GM23338 (cell line): Measurements from ENCODE around the gene KIF19. TPM values are rescaled to one million over a fixed set of nuclear protein-coding genes. Genes with fewer than 3 reads are reported as not detected.

Experiments used
- ATAC-seq: fragments of 200-7000 bp; cut with Tn5 transposase; 3 replicates; pipeline ENCODE4 v1.9.1; 2020
- DNase-seq: peaks from one replicate; pipeline ENCODE4 v3.0.0-alpha.2; 2015; ENCODE audit warnings: low spot score
- H2AFZ ChIP-seq: fragments of 200-600 bp; sonication (generic); 2 replicates; pipeline ENCODE4 v1.8.0; 2016; ENCODE audit warnings: antibody characterized with exemption, mild to moderate bottlenecking, moderate library complexity
- H3F3A ChIP-seq: fragments of 200-600 bp; sonication (generic); replicated peaks from 2 replicates; pipeline ENCODE4 v1.8.0; 2017; ENCODE audit warnings: antibody characterized with exemption, mixed run types, low read depth
- H3K27ac ChIP-seq: fragments of 200-600 bp; sonication (generic); 2 replicates; pipeline ENCODE4 v1.6.1; 2016; ENCODE audit warnings: low read depth
- H3K27me3 ChIP-seq: fragments of 200-600 bp; sonication (generic); 2 replicates; pipeline ENCODE4 v1.8.0; 2016; ENCODE audit warnings: mild to moderate bottlenecking, mixed run types, moderate library complexity; ENCODE audit not compliant: insufficient read depth
- H3K36me3 ChIP-seq: fragments of 200-600 bp; sonication (generic); 2 replicates; pipeline ENCODE4 v1.8.0; 2016; ENCODE audit warnings: mild to moderate bottlenecking; ENCODE audit not compliant: insufficient read depth
- H3K4me1 ChIP-seq: fragments of 200-600 bp; sonication (generic); 2 replicates; pipeline ENCODE4 v1.8.0; 2016; ENCODE audit warnings: mild to moderate bottlenecking, moderate library complexity; ENCODE audit not compliant: insufficient read depth
- H3K4me2 ChIP-seq: fragments of 200-600 bp; sonication (generic); 2 replicates; pipeline ENCODE4 v1.7.1; 2017; ENCODE audit warnings: mixed run types
- H3K4me3 ChIP-seq: fragments of 200-600 bp; sonication (generic); 2 replicates; pipeline ENCODE4 v1.6.1; 2016; ENCODE audit warnings: mixed run types
- H3K79me2 ChIP-seq: fragments of 200-600 bp; sonication (generic); replicated peaks from 2 replicates; pipeline ENCODE4 v1.8.0; 2017; ENCODE audit warnings: mild to moderate bottlenecking; ENCODE audit not compliant: insufficient read depth
- H3K9me2 ChIP-seq: fragments of 200-600 bp; sonication (generic); 2 replicates; pipeline ENCODE4 v1.8.0; 2017; ENCODE audit not compliant: insufficient read depth
- H4K20me1 ChIP-seq: fragments of 200-600 bp; sonication (generic); replicated peaks from 2 replicates; pipeline ENCODE4 v1.8.0; 2017; ENCODE audit warnings: mild to moderate bottlenecking; ENCODE audit not compliant: insufficient read depth
- H3K27ac Mint-ChIP-seq: 2 replicates; pipeline ENCODE4 v1.8.0; 2020; ENCODE audit warnings: inconsistent platforms, mild to moderate bottlenecking, moderate library complexity, mixed read lengths
- H3K27me3 Mint-ChIP-seq: 3 replicates; pipeline ENCODE4 v1.8.0; 2022; ENCODE audit warnings: low read depth, mild to moderate bottlenecking, moderate library complexity, mixed read lengths, inconsistent platforms; ENCODE audit not compliant: insufficient read depth, poor library complexity
- H3K36me3 Mint-ChIP-seq: 3 replicates; pipeline ENCODE4 v1.8.0; 2021; ENCODE audit warnings: low read depth, mild to moderate bottlenecking, inconsistent platforms, moderate library complexity, mixed read lengths
- H3K4me1 Mint-ChIP-seq: 3 replicates; pipeline ENCODE4 v1.8.0; 2020; ENCODE audit warnings: mild to moderate bottlenecking, inconsistent platforms, mixed read lengths
- H3K4me3 Mint-ChIP-seq: 3 replicates; pipeline ENCODE4 v1.8.0; 2021; ENCODE audit warnings: moderate library complexity, mild to moderate bottlenecking, inconsistent platforms, mixed read lengths
- H3K9me3 Mint-ChIP-seq: 3 replicates; pipeline ENCODE4 v1.8.0; 2020; ENCODE audit warnings: moderate library complexity, mild to moderate bottlenecking, inconsistent platforms, mixed read lengths
- CREB1 ChIP-seq: fragments of 250-450 bp; sonication (Bioruptor Pico); IDR thresholded peaks from 2 replicates; pipeline ENCODE4 v1.5.0; 2020; ENCODE audit warnings: low read depth, mild to moderate bottlenecking, moderate library complexity
- CTCF ChIP-seq, 2 experiments: fragments of 200-600 bp in 1 of 2; sonication (generic) in 1 of 2; conservative IDR thresholded peaks; 2 replicates each; pipeline versions ENCODE4 v1.5.1 to v1.6.1; 2016 to 2017; ENCODE audit warnings: antibody characterized with exemption in 2 of 2, low read depth in 2 of 2, mild to moderate bottlenecking in 2 of 2, moderate library complexity in 1 of 2
- ETS1 ChIP-seq: IDR thresholded peaks from 2 replicates; pipeline ENCODE4 v1.6.1; 2016; ENCODE audit warnings: antibody characterized with exemption
- EZH2 ChIP-seq: fragments of 200-600 bp; sonication (generic); IDR thresholded peaks from one replicate; pipeline ENCODE4 v1.8.0; 2017; ENCODE audit warnings: antibody characterized with exemption, mild to moderate bottlenecking, low read depth; ENCODE audit not compliant: unreplicated experiment
- EZH2phosphoT487 ChIP-seq: fragments of 200-600 bp; sonication (generic); IDR thresholded peaks from one replicate; pipeline ENCODE4 v1.8.1; 2018; ENCODE audit warnings: antibody characterized with exemption; ENCODE audit not compliant: unreplicated experiment
- JUNB ChIP-seq: IDR thresholded peaks from one replicate; pipeline ENCODE4 v1.6.1; 2016; ENCODE audit warnings: antibody characterized with exemption; ENCODE audit not compliant: unreplicated experiment
- NANOG ChIP-seq: IDR thresholded peaks from 2 replicates; pipeline ENCODE4 v1.6.1; 2016; ENCODE audit warnings: antibody characterized with exemption, borderline replicate concordance
- POLR2AphosphoS5 ChIP-seq: IDR thresholded peaks from 2 replicates; pipeline ENCODE4 v1.6.1; 2016; ENCODE audit warnings: antibody characterized with exemption, low read depth
- REST ChIP-seq: IDR thresholded peaks from one replicate; pipeline ENCODE4 v1.6.1; 2018; ENCODE audit warnings: antibody characterized with exemption; ENCODE audit not compliant: unreplicated experiment
- STAT1 ChIP-seq: IDR thresholded peaks from one replicate; pipeline ENCODE4 v1.6.1; 2016; ENCODE audit warnings: antibody characterized with exemption; ENCODE audit not compliant: unreplicated experiment
- ZNF114 ChIP-seq: fragments of 250-450 bp; sonication (Bioruptor Pico); IDR thresholded peaks from 2 replicates; pipeline ENCODE4 v1.5.0; 2020; ENCODE audit warnings: mild to moderate bottlenecking, moderate library complexity
- ZNF331 ChIP-seq: fragments of 250-450 bp; sonication (Bioruptor Pico); IDR thresholded peaks from 2 replicates; pipeline ENCODE4 v1.5.0; 2020; ENCODE audit warnings: low read depth, mild to moderate bottlenecking, moderate library complexity
- ZNF462 ChIP-seq: fragments of 250-450 bp; sonication (Bioruptor Pico); IDR thresholded peaks from 2 replicates; pipeline ENCODE4 v1.5.0; 2020; ENCODE audit warnings: mild to moderate bottlenecking, moderate library complexity
- polyA plus RNA-seq: library from polyadenylated mRNA; unstranded; fragments of >200 nt; fragmentation: Nextera tagmentation; extraction: Ambion mirVana; gene quantifications from 2 replicates; pipeline ENCODE4 v1.2.1, GENCODE V29; 2016
- total RNA-seq: library from RNA; depleted of rRNA; stranded (reverse); fragments of >200 nt; shearing (Covaris generic); gene quantifications from 2 replicates; pipeline ENCODE4 v1.2.3, GENCODE V29; 2014

The KIF19 gene
- total and polyA plus RNA-seq, 2 experiments from 2014 or later, result 0.35 to 0.36 TPM

GRCh38 chr17:74389937-74390679, 64.1 kb downstream of the KIF19 start:
- peaks cover 39% of the 10 kb centered on the region for H3K4me1 Mint-ChIP-seq
- H3K4me3 Mint-ChIP-seq, result peak overlapping the region; percentile 36; the same call in 1 of the 3 replicates
- no peak overlapping the region for H2AFZ ChIP-seq
- TF ChIP-seq JUNB (no peak), STAT1 (no peak), REST (no peak), POLR2AphosphoS5 (no peak), CTCF (conservative IDR thresholded peaks at IDR 0.05; ENCODE audit: low read depth in 2 of 2) (no peak), ETS1 (no peak), EZH2 (no peak), CREB1 (CRISPR knock-in tag) (no peak), ZNF114 (no peak), NANOG (no peak), EZH2phosphoT487 (no peak), ZNF331 (CRISPR knock-in tag) (no peak), ZNF462 (CRISPR knock-in tag) (no peak)
- no peaks in the 10 kb centered on the region for H3K36me3 Mint-ChIP-seq
- H3K27ac ChIP-seq, result no peak overlapping the region
- H3K4me2 ChIP-seq, result no peak overlapping the region
- no peaks in the 10 kb centered on the region for H3K27me3 ChIP-seq
- no peak for DNase-seq
- H3F3A ChIP-seq, result 0 out of 2 replicates have a peak, but pooled peaks cover 3% of the 10 kb centered on the region
- no peak overlapping the region for H3K4me3 ChIP-seq
- peaks cover 4% of the 10 kb centered on the region; the same call in 2 of the 3 replicates for H3K9me3 Mint-ChIP-seq
- no peaks in the 10 kb centered on the region for H3K36me3 ChIP-seq
- H3K27me3 Mint-ChIP-seq, result peaks cover 12% of the 10 kb centered on the region
- H3K79me2 ChIP-seq, result no peaks in the 10 kb centered on the region
- H3K4me1 ChIP-seq, result peaks cover 17% of the 10 kb centered on the region
- no peak overlapping the region for H3K27ac Mint-ChIP-seq
- no peaks in the 10 kb centered on the region for H4K20me1 ChIP-seq
- no peak for ATAC-seq
- no peaks in the 10 kb centered on the region for H3K9me2 ChIP-seq
